Uterus (tissue), 2 donors: ENCODE measurements around the gene AKAP12.

Experiments
- POLR2A ChIP-seq, 2 donors: fragments of 450-650 bp; IDR thresholded peaks; one replicate each; pipeline ENCODE4 v1.6.1; 2016; ENCODE audit warnings: antibody characterized with exemption in 2 of 2, mild to moderate bottlenecking in 1 of 2, moderate library complexity in 1 of 2
- TF ChIP-seq, protein P1 (sequence below), 4 experiments: fragments of 200-600 bp in 2 of 4; fragments of 450-650 bp in 2 of 4; sonication (generic) in 2 of 4; IDR thresholded peaks; one replicate each; pipeline ENCODE4 v1.5.1; 2016 to 2019; ENCODE audit warnings: antibody characterized with exemption in 4 of 4, mild to moderate bottlenecking in 2 of 4, moderate library complexity in 1 of 4

DNA sequence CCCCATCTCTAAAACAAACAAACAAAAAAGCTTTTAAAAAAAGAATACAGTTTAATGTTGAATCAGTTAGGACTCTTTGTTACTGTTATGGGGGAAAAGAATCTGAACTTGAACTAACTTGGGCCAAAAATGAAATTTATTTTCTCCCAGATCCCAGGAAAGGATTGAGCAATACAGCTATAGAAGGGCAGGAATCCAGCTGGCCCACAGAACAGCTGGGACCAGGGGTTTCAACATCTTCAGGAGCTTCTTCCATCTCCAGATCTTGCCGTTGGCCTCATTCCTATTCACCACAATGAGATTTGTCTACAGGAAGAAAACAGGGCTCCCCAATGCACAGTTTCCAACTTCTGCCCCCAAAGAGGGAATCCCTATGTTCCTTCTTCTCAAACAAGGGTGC, 43.2 kb upstream of the AKAP12 start:
- TF ChIP-seq, protein P1, sequence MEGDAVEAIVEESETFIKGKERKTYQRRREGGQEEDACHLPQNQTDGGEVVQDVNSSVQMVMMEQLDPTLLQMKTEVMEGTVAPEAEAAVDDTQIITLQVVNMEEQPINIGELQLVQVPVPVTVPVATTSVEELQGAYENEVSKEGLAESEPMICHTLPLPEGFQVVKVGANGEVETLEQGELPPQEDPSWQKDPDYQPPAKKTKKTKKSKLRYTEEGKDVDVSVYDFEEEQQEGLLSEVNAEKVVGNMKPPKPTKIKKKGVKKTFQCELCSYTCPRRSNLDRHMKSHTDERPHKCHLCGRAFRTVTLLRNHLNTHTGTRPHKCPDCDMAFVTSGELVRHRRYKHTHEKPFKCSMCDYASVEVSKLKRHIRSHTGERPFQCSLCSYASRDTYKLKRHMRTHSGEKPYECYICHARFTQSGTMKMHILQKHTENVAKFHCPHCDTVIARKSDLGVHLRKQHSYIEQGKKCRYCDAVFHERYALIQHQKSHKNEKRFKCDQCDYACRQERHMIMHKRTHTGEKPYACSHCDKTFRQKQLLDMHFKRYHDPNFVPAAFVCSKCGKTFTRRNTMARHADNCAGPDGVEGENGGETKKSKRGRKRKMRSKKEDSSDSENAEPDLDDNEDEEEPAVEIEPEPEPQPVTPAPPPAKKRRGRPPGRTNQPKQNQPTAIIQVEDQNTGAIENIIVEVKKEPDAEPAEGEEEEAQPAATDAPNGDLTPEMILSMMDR (IDR thresholded peaks at IDR 0.05) = no peak
- TF ChIP-seq POLR2A (IDR thresholded peaks at IDR 0.05) = no peak
